Neural crest cell (in vitro differentiated cells): ENCODE measurements around the gene AP1B1. TPM values are rescaled to one million over a fixed set of nuclear protein-coding genes. Genes with fewer than 3 reads are reported as not detected.

Source experiments
- DNase-seq: peaks from one replicate; pipeline ENCODE4 v3.0.0; 2021; ENCODE audit warnings: low read depth, mixed read lengths, low spot score
- H3K27ac Mint-ChIP-seq: one replicate; pipeline ENCODE4 v1.8.0; 2021; ENCODE audit warnings: mild to moderate bottlenecking, mixed read lengths; ENCODE audit not compliant: unreplicated experiment
- H3K27me3 Mint-ChIP-seq: 2 replicates; pipeline ENCODE4 v1.8.0; 2021; ENCODE audit warnings: low read depth, mild to moderate bottlenecking, mixed read lengths
- H3K36me3 Mint-ChIP-seq: 2 replicates; pipeline ENCODE4 v1.8.0; 2021; ENCODE audit warnings: low read depth, mild to moderate bottlenecking, mixed read lengths
- H3K4me1 Mint-ChIP-seq: 2 replicates; pipeline ENCODE4 v1.8.0; 2021; ENCODE audit warnings: mixed read lengths
- H3K4me3 Mint-ChIP-seq: one replicate; pipeline ENCODE4 v1.8.0; 2021; ENCODE audit warnings: mild to moderate bottlenecking, mixed read lengths
- H3K9me3 Mint-ChIP-seq: 2 replicates; pipeline ENCODE4 v1.8.0; 2021; ENCODE audit warnings: mixed read lengths
- total RNA-seq: library from RNA; stranded (reverse); gene quantifications from 2 replicates; pipeline ENCODE4 v1.2.1, GENCODE V29; 2021
- TF ChIP-seq, protein P1 (sequence below): fragments of 200-600 bp; sonication (generic); conservative IDR thresholded peaks from 2 replicates; pipeline ENCODE4 v1.5.0; 2021; ENCODE audit warnings: antibody characterized with exemption, mild to moderate bottlenecking

The AP1B1 gene
- total RNA-seq, 1 donor from 2014 or later = 58.4 TPM

DNA sequence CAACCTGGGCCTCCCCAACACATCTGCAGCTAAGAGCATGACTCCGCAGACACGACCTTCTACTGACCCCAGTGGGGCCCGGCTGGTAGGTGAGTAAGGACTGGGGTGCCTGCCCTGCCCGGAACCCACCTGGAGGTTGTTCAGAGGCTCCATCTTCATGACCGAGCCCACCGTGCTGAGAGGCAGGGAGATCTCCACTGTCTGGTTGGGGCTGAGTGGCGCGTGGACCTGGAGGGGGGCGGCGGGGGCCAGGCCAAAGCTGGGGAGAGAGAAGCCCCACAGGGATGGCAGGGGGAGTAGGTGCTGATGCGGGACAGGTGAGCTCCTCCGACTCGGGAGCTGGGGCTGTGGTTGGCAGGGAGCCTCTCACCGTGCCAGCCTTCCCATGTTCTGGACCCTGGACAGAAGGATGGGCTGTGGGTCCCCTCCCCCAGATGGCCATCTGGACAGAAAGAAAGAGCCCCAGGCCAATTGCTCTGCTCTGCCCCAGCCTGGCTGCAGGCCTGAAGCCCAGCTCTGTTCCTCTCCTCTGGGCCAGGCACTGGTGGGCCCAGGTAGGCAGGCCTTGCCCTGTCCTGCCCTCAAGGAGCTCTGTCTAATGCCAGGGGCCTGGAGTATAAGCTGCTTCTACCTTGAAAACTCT, 56.6 kb downstream of the AP1B1 start:
- Mint-ChIP-seq H3K36me3 (no peaks in the 10 kb centered on the region), H3K27me3 (no peaks in the 10 kb centered on the region), H3K27ac (no peak overlapping the region), H3K4me1 (peaks cover 24% of the 10 kb centered on the region), H3K9me3 (no peaks in the 10 kb centered on the region), H3K4me3 (no peak overlapping the region)
- TF ChIP-seq, protein P1, sequence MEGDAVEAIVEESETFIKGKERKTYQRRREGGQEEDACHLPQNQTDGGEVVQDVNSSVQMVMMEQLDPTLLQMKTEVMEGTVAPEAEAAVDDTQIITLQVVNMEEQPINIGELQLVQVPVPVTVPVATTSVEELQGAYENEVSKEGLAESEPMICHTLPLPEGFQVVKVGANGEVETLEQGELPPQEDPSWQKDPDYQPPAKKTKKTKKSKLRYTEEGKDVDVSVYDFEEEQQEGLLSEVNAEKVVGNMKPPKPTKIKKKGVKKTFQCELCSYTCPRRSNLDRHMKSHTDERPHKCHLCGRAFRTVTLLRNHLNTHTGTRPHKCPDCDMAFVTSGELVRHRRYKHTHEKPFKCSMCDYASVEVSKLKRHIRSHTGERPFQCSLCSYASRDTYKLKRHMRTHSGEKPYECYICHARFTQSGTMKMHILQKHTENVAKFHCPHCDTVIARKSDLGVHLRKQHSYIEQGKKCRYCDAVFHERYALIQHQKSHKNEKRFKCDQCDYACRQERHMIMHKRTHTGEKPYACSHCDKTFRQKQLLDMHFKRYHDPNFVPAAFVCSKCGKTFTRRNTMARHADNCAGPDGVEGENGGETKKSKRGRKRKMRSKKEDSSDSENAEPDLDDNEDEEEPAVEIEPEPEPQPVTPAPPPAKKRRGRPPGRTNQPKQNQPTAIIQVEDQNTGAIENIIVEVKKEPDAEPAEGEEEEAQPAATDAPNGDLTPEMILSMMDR = no peak
- no peak for DNase-seq

DNA sequence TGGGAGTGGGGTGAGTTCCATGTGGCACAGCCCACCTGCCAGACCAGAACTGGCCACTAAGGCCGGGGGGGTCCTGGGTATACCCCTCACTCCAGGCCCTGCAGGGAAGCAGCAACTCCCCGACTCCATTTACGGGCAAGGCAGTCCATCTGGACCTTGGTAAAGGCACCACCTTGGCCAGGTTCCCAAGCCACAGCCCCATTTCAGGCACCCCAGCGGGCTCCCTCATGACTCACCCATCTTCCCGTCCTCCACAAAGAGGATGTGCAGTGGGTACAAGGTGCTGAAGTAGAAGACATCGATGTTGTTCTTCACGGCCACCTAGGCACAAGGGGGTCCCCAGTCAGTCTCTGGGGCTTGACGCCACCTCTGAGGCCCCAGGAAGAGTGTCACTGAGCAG, 57.2 kb downstream of the AP1B1 start:
- H3K27ac Mint-ChIP-seq = peak overlapping the region; percentile 84
- TF ChIP-seq, protein P1 = no peak
- DNase-seq = no peak
- H3K27me3 Mint-ChIP-seq = no peaks in the 10 kb centered on the region
- no peaks in the 10 kb centered on the region for H3K36me3 Mint-ChIP-seq
- H3K9me3 Mint-ChIP-seq = no peaks in the 10 kb centered on the region
- H3K4me3 Mint-ChIP-seq = no peak overlapping the region
- peaks cover 24% of the 10 kb centered on the region for H3K4me1 Mint-ChIP-seq

DNA sequence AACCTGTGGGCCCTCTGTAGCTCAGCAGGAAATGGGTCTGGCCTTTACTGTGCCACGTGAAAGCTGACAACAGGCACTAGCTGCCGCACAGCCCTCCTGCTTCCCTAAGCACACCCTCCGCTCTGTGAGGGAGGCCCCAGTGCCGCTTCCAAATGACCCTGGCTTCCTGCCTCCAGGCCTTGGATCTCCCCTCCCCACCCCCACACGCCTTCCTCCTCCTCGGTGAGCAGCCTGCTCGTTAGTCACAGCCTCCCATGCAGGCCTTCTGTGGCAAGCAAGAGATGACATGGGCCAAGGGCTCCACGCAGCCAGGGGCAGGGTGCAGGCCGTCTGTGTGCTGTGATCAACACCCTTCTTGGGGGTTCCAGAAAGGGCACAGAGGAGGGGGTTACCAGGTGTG, 57.6 kb downstream of the AP1B1 start:
- DNase-seq = peak; percentile 37
- TF ChIP-seq, protein P1 = no peak
- no peaks in the 10 kb centered on the region for H3K36me3 Mint-ChIP-seq
- no peaks in the 10 kb centered on the region for H3K27me3 Mint-ChIP-seq
- H3K9me3 Mint-ChIP-seq = no peaks in the 10 kb centered on the region
- H3K4me3 Mint-ChIP-seq = no peak overlapping the region
- H3K4me1 Mint-ChIP-seq = peaks cover 24% of the 10 kb centered on the region
- H3K27ac Mint-ChIP-seq = peak overlapping the region; percentile 84

DNA sequence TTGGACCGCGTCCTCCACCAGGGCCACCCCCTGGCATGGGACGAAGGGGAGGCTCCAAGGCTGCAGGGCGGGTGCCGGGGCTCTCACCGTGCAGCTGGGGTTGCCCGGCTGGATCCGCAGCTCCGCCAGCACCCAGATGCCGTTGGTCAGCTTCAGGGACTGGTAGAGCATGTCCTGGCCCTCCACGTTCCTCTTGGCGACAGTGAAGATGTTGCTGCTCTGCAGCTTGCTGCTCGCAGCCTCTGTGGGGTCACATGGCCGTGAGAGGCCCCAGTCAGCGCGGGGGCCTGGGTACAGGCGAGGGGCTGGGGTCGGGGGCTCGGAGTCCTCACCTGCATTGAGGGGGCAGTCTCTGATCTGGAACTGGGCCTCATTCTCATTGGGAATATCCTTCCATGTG, 58.1 kb downstream of the AP1B1 start:
- no peak for DNase-seq
- Mint-ChIP-seq H3K36me3 (no peaks in the 10 kb centered on the region), H3K4me1 (peaks cover 27% of the 10 kb centered on the region), H3K4me3 (no peak overlapping the region), H3K27ac (peak overlapping the region; percentile 84), H3K9me3 (no peaks in the 10 kb centered on the region), H3K27me3 (no peaks in the 10 kb centered on the region)
- TF ChIP-seq, protein P1 = no peak

DNA sequence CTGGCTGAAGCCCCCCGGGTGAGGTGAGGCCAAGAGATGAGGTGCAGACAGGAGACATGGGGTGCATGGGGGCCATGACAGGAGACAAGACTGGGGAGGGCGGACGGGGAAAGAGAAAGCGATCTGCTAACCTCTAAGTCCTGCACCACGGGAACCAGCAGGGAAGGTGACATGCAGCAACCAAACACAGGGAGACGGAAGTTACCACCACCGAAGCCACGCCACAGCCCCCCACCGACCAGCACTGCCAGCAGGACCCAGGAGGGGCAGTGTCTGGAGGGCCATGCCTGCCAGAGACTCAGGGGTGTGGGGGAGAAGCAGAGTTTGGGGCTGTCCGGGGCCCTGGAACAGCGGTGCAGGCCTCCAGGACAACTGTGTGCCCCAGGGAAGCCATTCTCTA, 58.8 kb downstream of the AP1B1 start:
- DNase-seq = no peak
- no peaks in the 10 kb centered on the region for H3K27me3 Mint-ChIP-seq
- H3K27ac Mint-ChIP-seq = peak overlapping the region; percentile 43
- no peak overlapping the region for H3K4me3 Mint-ChIP-seq
- H3K4me1 Mint-ChIP-seq = peaks cover 28% of the 10 kb centered on the region
- no peaks in the 10 kb centered on the region for H3K9me3 Mint-ChIP-seq
- TF ChIP-seq, protein P1 = no peak
- H3K36me3 Mint-ChIP-seq = no peaks in the 10 kb centered on the region
